Measurements from ENCODE around the gene ITGAL. TPM values are rescaled to one million over a fixed set of nuclear protein-coding genes. Genes with fewer than 3 reads are reported as not detected.
A peak's percentile ranks its signal among the peaks of the same experiment; 100 is the strongest.

The ITGAL gene
- total and polyA plus RNA-seq, 2 of the 13 experiments (the other 11 are each of a cell fraction or from before 2014, with no cell fraction given): 0.86 to 1.2 TPM

DNA sequence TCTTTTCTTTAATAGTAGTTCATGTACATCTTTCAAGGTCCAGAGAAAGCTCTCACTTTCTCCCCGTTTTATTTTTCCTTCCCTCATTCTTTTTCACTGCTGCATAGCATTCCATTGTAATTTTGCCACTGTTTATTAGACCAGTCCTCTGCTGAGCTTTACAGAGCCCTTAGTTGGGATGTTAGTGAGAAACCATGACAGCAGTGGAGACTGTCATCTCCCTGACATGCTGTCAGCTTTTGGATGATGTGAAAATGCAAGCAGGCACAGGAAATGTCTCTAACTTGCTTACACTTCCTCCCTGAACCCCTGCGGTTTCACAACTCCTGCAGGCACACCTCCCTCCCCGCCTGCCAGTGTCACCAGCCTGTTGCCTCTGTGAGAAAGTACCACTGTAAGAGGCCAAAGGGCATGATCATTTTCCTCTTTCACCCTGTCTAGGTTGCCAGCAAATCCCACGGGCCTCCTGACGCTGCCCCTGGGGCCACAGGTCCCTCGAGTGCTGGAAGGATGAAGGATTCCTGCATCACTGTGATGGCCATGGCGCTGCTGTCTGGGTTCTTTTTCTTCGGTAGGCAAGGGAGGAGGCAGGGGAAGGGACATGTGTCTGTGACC, at the start of gene ITGAL (continued):
- TF ChIP-seq, protein P1, sequence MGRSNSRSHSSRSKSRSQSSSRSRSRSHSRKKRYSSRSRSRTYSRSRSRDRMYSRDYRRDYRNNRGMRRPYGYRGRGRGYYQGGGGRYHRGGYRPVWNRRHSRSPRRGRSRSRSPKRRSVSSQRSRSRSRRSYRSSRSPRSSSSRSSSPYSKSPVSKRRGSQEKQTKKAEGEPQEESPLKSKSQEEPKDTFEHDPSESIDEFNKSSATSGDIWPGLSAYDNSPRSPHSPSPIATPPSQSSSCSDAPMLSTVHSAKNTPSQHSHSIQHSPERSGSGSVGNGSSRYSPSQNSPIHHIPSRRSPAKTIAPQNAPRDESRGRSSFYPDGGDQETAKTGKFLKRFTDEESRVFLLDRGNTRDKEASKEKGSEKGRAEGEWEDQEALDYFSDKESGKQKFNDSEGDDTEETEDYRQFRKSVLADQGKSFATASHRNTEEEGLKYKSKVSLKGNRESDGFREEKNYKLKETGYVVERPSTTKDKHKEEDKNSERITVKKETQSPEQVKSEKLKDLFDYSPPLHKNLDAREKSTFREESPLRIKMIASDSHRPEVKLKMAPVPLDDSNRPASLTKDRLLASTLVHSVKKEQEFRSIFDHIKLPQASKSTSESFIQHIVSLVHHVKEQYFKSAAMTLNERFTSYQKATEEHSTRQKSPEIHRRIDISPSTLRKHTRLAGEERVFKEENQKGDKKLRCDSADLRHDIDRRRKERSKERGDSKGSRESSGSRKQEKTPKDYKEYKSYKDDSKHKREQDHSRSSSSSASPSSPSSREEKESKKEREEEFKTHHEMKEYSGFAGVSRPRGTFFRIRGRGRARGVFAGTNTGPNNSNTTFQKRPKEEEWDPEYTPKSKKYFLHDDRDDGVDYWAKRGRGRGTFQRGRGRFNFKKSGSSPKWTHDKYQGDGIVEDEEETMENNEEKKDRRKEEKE (IDR thresholded peaks at IDR 0.05): no peak
- TF ChIP-seq, protein P2, sequence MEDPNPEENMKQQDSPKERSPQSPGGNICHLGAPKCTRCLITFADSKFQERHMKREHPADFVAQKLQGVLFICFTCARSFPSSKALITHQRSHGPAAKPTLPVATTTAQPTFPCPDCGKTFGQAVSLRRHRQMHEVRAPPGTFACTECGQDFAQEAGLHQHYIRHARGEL (CRISPR knock-in tag; IDR thresholded peaks at IDR 0.05): no peak
- TF ChIP-seq, protein P3, sequence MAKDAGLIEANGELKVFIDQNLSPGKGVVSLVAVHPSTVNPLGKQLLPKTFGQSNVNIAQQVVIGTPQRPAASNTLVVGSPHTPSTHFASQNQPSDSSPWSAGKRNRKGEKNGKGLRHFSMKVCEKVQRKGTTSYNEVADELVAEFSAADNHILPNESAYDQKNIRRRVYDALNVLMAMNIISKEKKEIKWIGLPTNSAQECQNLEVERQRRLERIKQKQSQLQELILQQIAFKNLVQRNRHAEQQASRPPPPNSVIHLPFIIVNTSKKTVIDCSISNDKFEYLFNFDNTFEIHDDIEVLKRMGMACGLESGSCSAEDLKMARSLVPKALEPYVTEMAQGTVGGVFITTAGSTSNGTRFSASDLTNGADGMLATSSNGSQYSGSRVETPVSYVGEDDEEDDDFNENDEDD (CRISPR knock-in tag; IDR thresholded peaks at IDR 0.05; ENCODE audit: borderline replicate concordance): no peak
- TF ChIP-seq ZBTB7A (CRISPR knock-in tag; IDR thresholded peaks at IDR 0.05): no peak
- no peak for TF ChIP-seq NCOA2 (CRISPR knock-in tag; IDR thresholded peaks at IDR 0.05)
- TF ChIP-seq, protein P4, sequence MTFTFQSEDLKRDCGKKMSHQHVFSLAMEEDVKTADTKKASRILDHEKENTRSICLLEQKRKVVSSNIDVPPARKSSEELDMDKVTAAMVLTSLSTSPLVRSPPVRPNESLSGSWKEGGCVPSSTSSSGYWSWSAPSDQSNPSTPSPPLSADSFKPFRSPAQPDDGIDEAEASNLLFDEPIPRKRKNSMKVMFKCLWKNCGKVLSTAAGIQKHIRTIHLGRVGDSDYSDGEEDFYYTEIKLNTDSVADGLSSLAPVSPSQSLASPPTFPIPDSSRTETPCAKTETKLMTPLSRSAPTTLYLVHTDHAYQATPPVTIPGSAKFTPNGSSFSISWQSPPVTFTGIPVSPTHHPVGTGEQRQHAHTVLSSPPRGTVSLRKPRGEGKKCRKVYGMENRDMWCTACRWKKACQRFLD (CRISPR knock-in tag; IDR thresholded peaks at IDR 0.05; ENCODE audit: borderline replicate concordance): no peak
- TF ChIP-seq, protein P5, sequence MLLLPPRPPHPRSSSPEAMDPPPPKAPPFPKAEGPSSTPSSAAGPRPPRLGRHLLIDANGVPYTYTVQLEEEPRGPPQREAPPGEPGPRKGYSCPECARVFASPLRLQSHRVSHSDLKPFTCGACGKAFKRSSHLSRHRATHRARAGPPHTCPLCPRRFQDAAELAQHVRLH (CRISPR knock-in tag; IDR thresholded peaks at IDR 0.05; ENCODE audit: borderline replicate concordance, low read depth): peak; percentile 48; the same call in 1 of the 2 replicates
- no peak for TF ChIP-seq JARID2 (CRISPR knock-in tag; IDR thresholded peaks at IDR 0.05; ENCODE audit: insufficient replicate concordance)
- 0 out of 2 replicates have a peak, but pooled peaks have one; percentile 23 for TF ChIP-seq ATF1 (CRISPR knock-in tag; IDR thresholded peaks at IDR 0.05)
- TF ChIP-seq REXO4 (CRISPR knock-in tag; IDR thresholded peaks at IDR 0.05; ENCODE audit: borderline replicate concordance): no peak
- no peak for TF ChIP-seq MED13 (CRISPR knock-in tag; IDR thresholded peaks at IDR 0.05)
- no peak for TF ChIP-seq TBP (CRISPR knock-in tag; IDR thresholded peaks at IDR 0.05)
- TF ChIP-seq ZNF256 (CRISPR knock-in tag; conservative IDR thresholded peaks at IDR 0.05): no peak
- TF ChIP-seq HMGA1 (CRISPR knock-in tag; conservative IDR thresholded peaks at IDR 0.05): no peak
- TF ChIP-seq NONO (IDR thresholded peaks at IDR 0.05): no peak
- TF ChIP-seq NONO (CRISPR knock-in tag; conservative IDR thresholded peaks at IDR 0.05): no peak
- TF ChIP-seq ZNF337 (CRISPR knock-in tag; IDR thresholded peaks at IDR 0.05; ENCODE audit: borderline replicate concordance, low read depth): no peak
- no peak for TF ChIP-seq ISL2 (CRISPR knock-in tag; IDR thresholded peaks at IDR 0.05)
- TF ChIP-seq, protein P6, sequence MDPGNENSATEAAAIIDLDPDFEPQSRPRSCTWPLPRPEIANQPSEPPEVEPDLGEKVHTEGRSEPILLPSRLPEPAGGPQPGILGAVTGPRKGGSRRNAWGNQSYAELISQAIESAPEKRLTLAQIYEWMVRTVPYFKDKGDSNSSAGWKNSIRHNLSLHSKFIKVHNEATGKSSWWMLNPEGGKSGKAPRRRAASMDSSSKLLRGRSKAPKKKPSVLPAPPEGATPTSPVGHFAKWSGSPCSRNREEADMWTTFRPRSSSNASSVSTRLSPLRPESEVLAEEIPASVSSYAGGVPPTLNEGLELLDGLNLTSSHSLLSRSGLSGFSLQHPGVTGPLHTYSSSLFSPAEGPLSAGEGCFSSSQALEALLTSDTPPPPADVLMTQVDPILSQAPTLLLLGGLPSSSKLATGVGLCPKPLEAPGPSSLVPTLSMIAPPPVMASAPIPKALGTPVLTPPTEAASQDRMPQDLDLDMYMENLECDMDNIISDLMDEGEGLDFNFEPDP (CRISPR knock-in tag; conservative IDR thresholded peaks at IDR 0.05): no peak
- no peak for TF ChIP-seq MAFK (conservative IDR thresholded peaks at IDR 0.05 in 1 of 2, IDR thresholded peaks at IDR 0.05 in 1 of 2; ENCODE audit: low read length in 2 of 2)
- no peak for TF ChIP-seq ZNF446 (CRISPR knock-in tag; IDR thresholded peaks at IDR 0.05)
- TF ChIP-seq, protein P7, sequence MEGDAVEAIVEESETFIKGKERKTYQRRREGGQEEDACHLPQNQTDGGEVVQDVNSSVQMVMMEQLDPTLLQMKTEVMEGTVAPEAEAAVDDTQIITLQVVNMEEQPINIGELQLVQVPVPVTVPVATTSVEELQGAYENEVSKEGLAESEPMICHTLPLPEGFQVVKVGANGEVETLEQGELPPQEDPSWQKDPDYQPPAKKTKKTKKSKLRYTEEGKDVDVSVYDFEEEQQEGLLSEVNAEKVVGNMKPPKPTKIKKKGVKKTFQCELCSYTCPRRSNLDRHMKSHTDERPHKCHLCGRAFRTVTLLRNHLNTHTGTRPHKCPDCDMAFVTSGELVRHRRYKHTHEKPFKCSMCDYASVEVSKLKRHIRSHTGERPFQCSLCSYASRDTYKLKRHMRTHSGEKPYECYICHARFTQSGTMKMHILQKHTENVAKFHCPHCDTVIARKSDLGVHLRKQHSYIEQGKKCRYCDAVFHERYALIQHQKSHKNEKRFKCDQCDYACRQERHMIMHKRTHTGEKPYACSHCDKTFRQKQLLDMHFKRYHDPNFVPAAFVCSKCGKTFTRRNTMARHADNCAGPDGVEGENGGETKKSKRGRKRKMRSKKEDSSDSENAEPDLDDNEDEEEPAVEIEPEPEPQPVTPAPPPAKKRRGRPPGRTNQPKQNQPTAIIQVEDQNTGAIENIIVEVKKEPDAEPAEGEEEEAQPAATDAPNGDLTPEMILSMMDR (CRISPR knock-in tag; IDR thresholded peaks at IDR 0.05): no peak
